NCI-H526 treated with DMSO at 0.1 percent for 48 hours (cell line): Measurements from ENCODE around the gene SMOC2.
"Not testable (repeated sequence)": the region's sequence is repeated elsewhere in the genome, so short reads cannot be mapped to it uniquely, and the experiment has no call there.

Source experiments
- DNase-seq: peaks from one replicate; lab custom pipeline; 2025; lab: John Stamatoyannopoulos, UW

SMOC2 gene

GRCh38 chr6:168655462-168656152 is 214.6 kb downstream of the SMOC2 start:
- no peak for DNase-seq

- DNase-seq, result no peak
Measured at GRCh38 chr6:168658059-168658458, 217.1 kb downstream of the SMOC2 start.

GRCh38 chr6:168660400-168660945 is 219.5 kb downstream of the SMOC2 start:
- DNase-seq, result no peak

GRCh38 chr6:168662301-168662936 is 221.4 kb downstream of the SMOC2 start:
- DNase-seq, result no peak

GRCh38 chr6:168663041-168663440 is 222.1 kb downstream of the SMOC2 start:
- no peak for DNase-seq

GRCh38 chr6:168664956-168665355 is 224.0 kb downstream of the SMOC2 start:
- no peak for DNase-seq

GRCh38 chr6:168666170-168666569 is 225.2 kb downstream of the SMOC2 start:
- no peak for DNase-seq

- peak; percentile 17 for DNase-seq
Measured at GRCh38 chr6:168666699-168667427, 225.9 kb downstream of the SMOC2 start.

- DNase-seq, result no peak
Measured at GRCh38 chr6:168667428-168667805, 226.4 kb downstream of the SMOC2 start.

GRCh38 chr6:168670401-168670985 is 229.5 kb downstream of the SMOC2 start:
- no peak for DNase-seq

GRCh38 chr6:168671028-168671862 is 230.3 kb downstream of the SMOC2 start:
- no peak for DNase-seq

GRCh38 chr6:168671863-168672546 is 231.0 kb downstream of the SMOC2 start:
- no peak for DNase-seq

- DNase-seq, result no peak
Measured at GRCh38 chr6:168674595-168674994, 233.6 kb downstream of the SMOC2 start.

GRCh38 chr6:168675375-168675774 is 234.4 kb downstream of the SMOC2 start:
- DNase-seq, result no peak

GRCh38 chr6:168675933-168676551 is 235.1 kb downstream of the SMOC2 start:
- no peak for DNase-seq

GRCh38 chr6:168676552-168677322 is 235.8 kb downstream of the SMOC2 start:
- no peak for DNase-seq

- DNase-seq, result not testable (repeated sequence)
Measured at GRCh38 chr6:168677323-168677781, 236.4 kb downstream of the SMOC2 start.

- DNase-seq, result no peak
Measured at GRCh38 chr6:168678077-168678476, 237.1 kb downstream of the SMOC2 start.

GRCh38 chr6:168678588-168678987 is 237.6 kb downstream of the SMOC2 start:
- DNase-seq, result no peak

- DNase-seq, result no peak
Measured at GRCh38 chr6:168681748-168682147, 240.8 kb downstream of the SMOC2 start.
